ENCODE data around the gene PDSS2.

DNA sequence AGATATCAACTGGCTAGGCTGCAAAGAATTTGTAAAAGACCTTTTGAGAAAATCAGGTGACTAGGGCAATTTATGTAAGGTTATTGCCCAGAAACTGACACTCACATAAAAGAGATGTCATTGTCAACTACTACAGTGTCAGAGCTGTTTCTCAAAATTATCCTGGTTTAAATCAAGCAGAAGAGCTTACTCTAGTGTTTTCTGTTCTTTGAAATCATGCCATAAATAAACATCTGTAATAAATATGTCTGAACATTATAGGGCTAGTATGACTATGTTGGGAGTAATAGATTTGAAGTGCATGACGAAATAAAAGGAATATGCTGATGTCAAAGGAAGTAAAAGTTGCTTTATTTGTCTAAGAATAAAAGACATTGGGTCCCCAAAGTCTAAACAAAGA lies 11.0 kb upstream of the PDSS2 start:
- TF ChIP-seq, protein P1, sequence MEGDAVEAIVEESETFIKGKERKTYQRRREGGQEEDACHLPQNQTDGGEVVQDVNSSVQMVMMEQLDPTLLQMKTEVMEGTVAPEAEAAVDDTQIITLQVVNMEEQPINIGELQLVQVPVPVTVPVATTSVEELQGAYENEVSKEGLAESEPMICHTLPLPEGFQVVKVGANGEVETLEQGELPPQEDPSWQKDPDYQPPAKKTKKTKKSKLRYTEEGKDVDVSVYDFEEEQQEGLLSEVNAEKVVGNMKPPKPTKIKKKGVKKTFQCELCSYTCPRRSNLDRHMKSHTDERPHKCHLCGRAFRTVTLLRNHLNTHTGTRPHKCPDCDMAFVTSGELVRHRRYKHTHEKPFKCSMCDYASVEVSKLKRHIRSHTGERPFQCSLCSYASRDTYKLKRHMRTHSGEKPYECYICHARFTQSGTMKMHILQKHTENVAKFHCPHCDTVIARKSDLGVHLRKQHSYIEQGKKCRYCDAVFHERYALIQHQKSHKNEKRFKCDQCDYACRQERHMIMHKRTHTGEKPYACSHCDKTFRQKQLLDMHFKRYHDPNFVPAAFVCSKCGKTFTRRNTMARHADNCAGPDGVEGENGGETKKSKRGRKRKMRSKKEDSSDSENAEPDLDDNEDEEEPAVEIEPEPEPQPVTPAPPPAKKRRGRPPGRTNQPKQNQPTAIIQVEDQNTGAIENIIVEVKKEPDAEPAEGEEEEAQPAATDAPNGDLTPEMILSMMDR (IDR thresholded peaks at IDR 0.05) = no peak
- no peak for TF ChIP-seq POLR2A (IDR thresholded peaks at IDR 0.05)
- TF ChIP-seq POLR2AphosphoS5 (IDR thresholded peaks at IDR 0.05; ENCODE audit: insufficient read depth in 1 of 2, low read depth in 1 of 2) = no peak
